Measurements from ENCODE around the gene CAMK1G. TPM values are rescaled to one million over a fixed set of nuclear protein-coding genes. Genes with fewer than 3 reads are reported as not detected.

The CAMK1G gene
- total RNA-seq, 4 donors from 2014 or later = not detected

GRCh38 chr1:209659909-209660308, 76.4 kb downstream of the CAMK1G start:
- TF ChIP-seq CTCF (IDR thresholded peaks at IDR 0.05) = no peak

GRCh38 chr1:209661071-209661470, 77.6 kb downstream of the CAMK1G start:
- DNase-seq (ENCODE audit: low spot score) (no peak), ATAC-seq (ENCODE audit: low FRiP score) (no peak)
- TF ChIP-seq CTCF (IDR thresholded peaks at IDR 0.05) = no peak

More at GRCh38 chr1:209659909-209660308, 76.4 kb downstream of the CAMK1G start:
- peak; percentile 35 for ATAC-seq (ENCODE audit: low FRiP score)
- DNase-seq (ENCODE audit: low spot score) = no peak

GRCh38 chr1:209662879-209663327, 79.4 kb downstream of the CAMK1G start:
- no peak for ATAC-seq (ENCODE audit: low FRiP score)
- no peak for TF ChIP-seq CTCF (IDR thresholded peaks at IDR 0.05)
- DNase-seq (ENCODE audit: low spot score) = no peak

Other genes with a start within 250 kb of the CAMK1G start
- gene LAMB3, start 68.7 kb downstream of the CAMK1G start, total RNA-seq = 10 to 100 TPM in 1 of 4 donors, 1 to 10 TPM in 3; 2.5 to 69.9 (median 6.3) TPM
- 1,000 to 10,000 TPM in 3 of 4 donors, 100 to 1,000 TPM in 1; 423 to 6,912 (median 1,538) TPM for gene G0S2, start 91.7 kb downstream of the CAMK1G start, total RNA-seq
- 10 to 100 TPM; 12.8 to 47.3 (median 18.0) TPM for gene HSD11B1, start 121.1 kb downstream of the CAMK1G start, total RNA-seq
- gene TRAF3IP3, start 172.3 kb downstream of the CAMK1G start, total RNA-seq = 1 to 10 TPM; 2.5 to 9.0 (median 3.6) TPM
- gene C1orf74, start 200.8 kb downstream of the CAMK1G start, total RNA-seq = 1 to 10 TPM in 2 of 4 donors, under 1 TPM in 2; 0.37 to 1.9 (median 1.0) TPM
- 1 to 10 TPM in 2 of 4 donors, under 1 TPM in 2; 0.44 to 1.4 (median 1.0) TPM for gene IRF6, start 222.4 kb downstream of the CAMK1G start, total RNA-seq
- 10 to 100 TPM in 1 of 4 donors, 1 to 10 TPM in 3; 6.6 to 18.5 (median 9.2) TPM for gene UTP25, start 244.3 kb downstream of the CAMK1G start, total RNA-seq

Measured in omental fat pad (tissue), 4 donors.